Activated B cell treated with CpG ODN at 0.5 μM for 24 hours (primary cell): ENCODE measurements around the gene GFRA4. TPM values are rescaled to one million over a fixed set of nuclear protein-coding genes. Genes with fewer than 3 reads are reported as not detected.

Source experiments
- ATAC-seq: fragments of 200-7000 bp; cut with Tn5 transposase; one replicate; pipeline ENCODE4 v1.10.0; 2021; ENCODE audit warnings: low read depth, mild to moderate bottlenecking, moderate library complexity
- CTCF ChIA-PET: fragments of 350-600 bp; sonication (Branson Sonifier 250); formaldehyde crosslinking; loops from one replicate; lab custom pipeline; 2021; ENCODE audit warnings: antibody characterized with exemption; lab: Charles Lee
- POLR2A ChIA-PET: fragments of 350-600 bp; sonication (Branson Sonifier 250); formaldehyde crosslinking; loops from one replicate; lab custom pipeline; 2021; ENCODE audit warnings: antibody characterized with exemption; lab: Charles Lee
- DNase-seq: peaks from one replicate; pipeline ENCODE4 v3.0.0; 2022
- H3K27ac Mint-ChIP-seq: one replicate; pipeline ENCODE4 v1.8.0; 2020; ENCODE audit warnings: mixed read lengths
- H3K27me3 Mint-ChIP-seq: one replicate; pipeline ENCODE4 v1.8.0; 2021; ENCODE audit warnings: mixed read lengths
- H3K36me3 Mint-ChIP-seq: one replicate; pipeline ENCODE4 v1.8.0; 2021; ENCODE audit warnings: low read depth, mixed read lengths
- H3K4me1 Mint-ChIP-seq: one replicate; pipeline ENCODE4 v1.8.0; 2021; ENCODE audit warnings: mixed read lengths
- H3K4me3 Mint-ChIP-seq: one replicate; pipeline ENCODE4 v1.8.0; 2020; ENCODE audit warnings: mild to moderate bottlenecking, mixed read lengths
- H3K9me3 Mint-ChIP-seq: one replicate; pipeline ENCODE4 v1.8.0; 2020; ENCODE audit warnings: mixed read lengths
- CTCF ChIP-seq: fragments of 200-600 bp; IDR thresholded peaks from one replicate; pipeline ENCODE4 v1.8.0; 2022; ENCODE audit warnings: antibody characterized with exemption, mild to moderate bottlenecking
- intact Hi-C: fragments of 100-400 bp; cut with micrococcal nuclease; formaldehyde crosslinking; loops from one replicate; pipeline ENCODE4 v1.15.1; 2024
- total RNA-seq: library from RNA; stranded (reverse); gene quantifications from 2 replicates; pipeline ENCODE4 v1.2.3, GENCODE V29; 2022

GFRA4 gene
- total RNA-seq, 1 donor from 2014 or later: not detected

GRCh38 chr20:3681352-3681930, 18.2 kb upstream of the GFRA4 start:
- Mint-ChIP-seq H3K27ac (no peak overlapping the region), H3K9me3 (no peaks in the 10 kb centered on the region), H3K36me3 (no peaks in the 10 kb centered on the region), H3K4me1 (peaks cover 7% of the 10 kb centered on the region), H3K27me3 (peaks cover 41% of the 10 kb centered on the region), H3K4me3 (no peak overlapping the region)
- no peak for TF ChIP-seq CTCF
- ChIA-PET POLR2A (no interaction called here), CTCF (no interaction called here)
- no peak for DNase-seq
- intact Hi-C loops: no loop called here
- ATAC-seq: no peak

GRCh38 chr20:3680701-3681351, 17.6 kb upstream of the GFRA4 start:
- ChIA-PET POLR2A (no interaction called here), CTCF (no interaction called here)
- Mint-ChIP-seq H3K27me3 (peaks cover 40% of the 10 kb centered on the region), H3K4me3 (no peak overlapping the region), H3K4me1 (peaks cover 7% of the 10 kb centered on the region), H3K9me3 (no peaks in the 10 kb centered on the region), H3K36me3 (no peaks in the 10 kb centered on the region), H3K27ac (no peak overlapping the region)
- no peak for TF ChIP-seq CTCF
- intact Hi-C loops: no loop called here
- no peak for ATAC-seq
- no peak for DNase-seq

- intact Hi-C loops: no loop called here
- H3K4me3 Mint-ChIP-seq: no peak overlapping the region
- no peaks in the 10 kb centered on the region for H3K9me3 Mint-ChIP-seq
- no peak for TF ChIP-seq CTCF
- H3K27me3 Mint-ChIP-seq: peaks cover 40% of the 10 kb centered on the region
- ChIA-PET POLR2A (no interaction called here), CTCF (no interaction called here)
- H3K4me1 Mint-ChIP-seq: peaks cover 7% of the 10 kb centered on the region
- no peak overlapping the region for H3K27ac Mint-ChIP-seq
- ATAC-seq (no peak), DNase-seq (no peak)
- H3K36me3 Mint-ChIP-seq: no peaks in the 10 kb centered on the region
Measured at GRCh38 chr20:3679749-3680700, 16.8 kb upstream of the GFRA4 start.

GRCh38 chr20:3678856-3679720, 15.9 kb upstream of the GFRA4 start:
- Mint-ChIP-seq H3K27me3 (peaks cover 43% of the 10 kb centered on the region), H3K9me3 (no peaks in the 10 kb centered on the region), H3K4me1 (peaks cover 7% of the 10 kb centered on the region), H3K36me3 (no peaks in the 10 kb centered on the region), H3K27ac (no peak overlapping the region), H3K4me3 (no peak overlapping the region)
- intact Hi-C loops: no loop called here
- no peak for ATAC-seq
- ChIA-PET POLR2A (no interaction called here), CTCF (interaction anchor here (2.9 kb wide), 1 partner anchor 406 kb away, joined by 19 read pairs; no protein-coding TSS in a partner anchor)
- DNase-seq: no peak
- no peak for TF ChIP-seq CTCF
